GM12878 (cell line): ENCODE results near the gene ANKS1A. TPM values are rescaled to one million over a fixed set of nuclear protein-coding genes. Genes with fewer than 3 reads are reported as not detected.

Source experiments
- ATAC-seq: fragments of 200-7000 bp; cut with Tn5 transposase; 3 replicates; pipeline ENCODE4 v1.9.1; 2020; ENCODE audit warnings: mild to moderate bottlenecking, moderate library complexity
- BruUV-seq: library from RNA; stranded (reverse); fragments of 400-500 nt; replicated peaks from 2 replicates; lab custom pipeline; 2021; lab: Mats Ljungman, UMichigan
- CTCF ChIA-PET: fragments of 300-600 bp; sonication (Branson Sonifier 250); formaldehyde crosslinking; extraction: SDS; loops from one replicate; lab custom pipeline; 2021; ENCODE audit warnings: inconsistent platforms; lab: Yijun Ruan, JAX
- POLR2A ChIA-PET: fragments of 350-600 bp; formaldehyde crosslinking; extraction: SDS; loops from one replicate; lab custom pipeline; 2021; ENCODE audit warnings: inconsistent platforms; lab: Charles Lee
- RAD21 ChIA-PET: fragments of 300-600 bp; sonication (Branson Sonifier 250); formaldehyde crosslinking; loops from one replicate; lab custom pipeline; 2023; ENCODE audit warnings: antibody characterized with exemption; ENCODE audit not compliant: unreplicated experiment; lab: Charles Lee
- SMC1A ChIA-PET: fragments of 300-600 bp; sonication (Branson Sonifier 250); formaldehyde crosslinking; loops from one replicate; lab custom pipeline; 2023; ENCODE audit not compliant: unreplicated experiment, uncharacterized antibody; lab: Charles Lee
- DNase-seq: peaks from one replicate; pipeline ENCODE4 v3.0.0-alpha.2; 2011; ENCODE audit warnings: low read depth, low spot score
- FAIRE-seq: peaks from 3 replicates; lab custom pipeline; 2011; peaks lifted over from hg19 to GRCh38; lab: Jason Lieb, UNC
- H2AFZ ChIP-seq: 2 replicates; pipeline ENCODE4 v1.6.0; 2011; ENCODE audit warnings: low read depth, low read length, control low read depth; ENCODE audit not compliant: control insufficient read depth
- H3K27ac ChIP-seq: 2 replicates; pipeline ENCODE4 v1.5.1; 2011; ENCODE audit warnings: control low read depth; ENCODE audit not compliant: control insufficient read depth, insufficient read depth
- H3K27me3 ChIP-seq, 2 experiments: replicated peaks in 1 of 2; 2 replicates each; pipeline versions ENCODE4 v1.6.0 to v1.6.1; 2011; ENCODE audit warnings: low read length in 1 of 2; ENCODE audit not compliant: control insufficient read depth in 2 of 2, insufficient read depth in 2 of 2
- H3K36me3 ChIP-seq, 2 experiments: 2 replicates each; pipeline ENCODE4 v1.5.1; 2011; ENCODE audit warnings: low read length in 1 of 2; ENCODE audit not compliant: control insufficient read depth in 2 of 2, insufficient read depth in 2 of 2
- H3K4me1 ChIP-seq: 2 replicates; pipeline ENCODE4 v1.6.1; 2011; ENCODE audit warnings: mild to moderate bottlenecking, low read length, moderate library complexity, mixed read lengths; ENCODE audit not compliant: control insufficient read depth, insufficient read depth
- H3K4me2 ChIP-seq: 2 replicates; pipeline ENCODE4 v1.6.0; 2011; ENCODE audit warnings: control low read depth; ENCODE audit not compliant: control insufficient read depth, insufficient read depth
- H3K4me3 ChIP-seq: fragments of 200-600 bp; sonication (generic); 2 replicates; pipeline ENCODE4 v1.5.1; 2016
- H3K79me2 ChIP-seq: 2 replicates; pipeline ENCODE4 v1.6.0; 2011; ENCODE audit warnings: low read length; ENCODE audit not compliant: control insufficient read depth, insufficient read depth
- H3K9ac ChIP-seq: 2 replicates; pipeline ENCODE4 v1.8.0; 2011; ENCODE audit warnings: low read length, control low read depth, mixed read lengths; ENCODE audit not compliant: control insufficient read depth, insufficient read depth
- H3K9me3 ChIP-seq: replicated peaks from 3 replicates; pipeline ENCODE4 v1.5.1; 2011; ENCODE audit warnings: mild to moderate bottlenecking, low read length; ENCODE audit not compliant: control insufficient read depth, insufficient read depth
- H4K20me1 ChIP-seq: 2 replicates; pipeline ENCODE4 v1.6.0; 2011; ENCODE audit not compliant: control insufficient read depth, insufficient read depth
- BRCA1 ChIP-seq: IDR thresholded peaks from 2 replicates; pipeline ENCODE4 v1.6.1; 2011; ENCODE audit warnings: low read depth, low read length, improper control_type of control experiment
- CREB1 ChIP-seq: IDR thresholded peaks from 2 replicates; pipeline ENCODE4 v1.6.1; 2012; ENCODE audit warnings: low read depth, mild to moderate bottlenecking, inconsistent platforms
- E2F8 ChIP-seq: fragments of 450-650 bp; IDR thresholded peaks from 2 replicates; pipeline ENCODE4 v1.6.1; 2018; ENCODE audit warnings: mild to moderate bottlenecking, low read depth, moderate library complexity; ENCODE audit not compliant: partially characterized antibody
- JUNB ChIP-seq: IDR thresholded peaks from 2 replicates; pipeline ENCODE4 v1.6.1; 2016; ENCODE audit warnings: antibody characterized with exemption, mild to moderate bottlenecking
- JUND ChIP-seq: IDR thresholded peaks from 2 replicates; pipeline ENCODE4 v1.6.1; 2012; ENCODE audit warnings: low read depth, mild to moderate bottlenecking, low read length, improper control_type of control experiment, moderate library complexity
- MTA2 ChIP-seq: fragments of 450-650 bp; IDR thresholded peaks from 2 replicates; pipeline ENCODE4 v1.6.1; 2016; ENCODE audit warnings: low read depth, mild to moderate bottlenecking, moderate library complexity
- MYB ChIP-seq: fragments of 150-350 bp; IDR thresholded peaks from 2 replicates; pipeline ENCODE4 v1.6.1; 2014; ENCODE audit warnings: mild to moderate bottlenecking, low read depth, low read length, borderline replicate concordance
- NR2C2 ChIP-seq: IDR thresholded peaks from 2 replicates; pipeline ENCODE4 v1.6.1; 2011; ENCODE audit warnings: borderline replicate concordance, low read depth; ENCODE audit not compliant: control insufficient read depth, insufficient read length
- TARDBP ChIP-seq: IDR thresholded peaks from 2 replicates; pipeline ENCODE4 v1.6.1; 2016; ENCODE audit warnings: borderline replicate concordance
- ZBED1 ChIP-seq: IDR thresholded peaks from 2 replicates; pipeline ENCODE4 v1.6.1; 2016; ENCODE audit warnings: borderline replicate concordance
- ZNF217 ChIP-seq: fragments of 450-650 bp; IDR thresholded peaks from 2 replicates; pipeline ENCODE4 v1.6.1; 2017; ENCODE audit warnings: antibody characterized with exemption, mild to moderate bottlenecking
- WGBS: methylation state at CpG from one replicate; pipeline ENCODE4 v1.1.6; 2016; ENCODE audit warnings: low lambda C conversion rate; ENCODE audit not compliant: insufficient replicate concordance, insufficient coverage; ENCODE audit errors: missing lambda C conversion rate; 5-methylcytosine and 5-hydroxymethylcytosine counted together
- in situ Hi-C: fragments of 300-500 bp; cut with MboI; formaldehyde crosslinking; loops from 9 replicates; pipeline ENCODE4 v1.14.3; 2018; ENCODE audit warnings: mixed read lengths
- intact Hi-C: fragments of 100-400 bp; cut with micrococcal nuclease; formaldehyde crosslinking; loops from one replicate; pipeline ENCODE4 v1.14.2; 2022; ENCODE audit not compliant: unreplicated experiment
- polyA plus RNA-seq, 11 experiments: library from polyadenylated mRNA; depleted of rRNA in 4 of 11; unstranded in 6 of 11; stranded (reverse) in 5 of 11; fragments of >200 nt; fragmentation: Nextera tagmentation in 4 of 11; fragmentation: Illumina TruSeq in 1 of 11; extraction: Ambion mirVana in 4 of 11; extraction: Trizol in 1 of 11; gene quantifications; 1 replicate in 1 of 11; 2 replicates in 10 of 11; pipeline versions ENCODE4 v1.2.1 to v1.2.3, GENCODE V29; 2011 to 2016; ENCODE audit warnings: inconsistent platforms in 2 of 11, missing spikeins in 2 of 11, low read depth in 1 of 11
- total RNA-seq, 4 experiments: library from RNA; depleted of rRNA in 3 of 4; stranded (reverse); fragments of >200 nt in 3 of 4; fragmentation: Illumina TruSeq in 1 of 4; extraction: Trizol in 1 of 4; gene quantifications; 2 replicates each; pipeline versions ENCODE4 v1.2.1 to v1.2.3, GENCODE V29; 2013 to 2021

ANKS1A gene
- total and polyA plus RNA-seq, 10 of the 15 experiments (the other 5 are each of a cell fraction or from before 2014, with no cell fraction given): 0.60 to 7.0 (median 3.0) TPM

- CTCF ChIA-PET: interaction anchor here (0.6 kb wide), 1 partner anchor 18 kb away, joined by 4 read pairs; no protein-coding TSS in a partner anchor
- DNase-seq (no peak), FAIRE-seq (no peak), ATAC-seq (no peak)
- Histone ChIP-seq H3K9me3 (no peaks in the 10 kb centered on the region), H4K20me1 (no peaks in the 10 kb centered on the region), H2AFZ (no peak overlapping the region), H3K4me2 (no peak overlapping the region), H3K4me3 (no peak overlapping the region), H3K27me3 (no peaks in the 10 kb centered on the region), H3K36me3 (peaks cover 6 to 18% of the 10 kb centered on the region in 2 experiments), H3K27ac (no peak overlapping the region), H3K4me1 (no peaks in the 10 kb centered on the region), H3K79me2 (no peaks in the 10 kb centered on the region), H3K9ac (no peak overlapping the region)
- intact Hi-C loops (no loop called here), in situ Hi-C loops (no loop called here)
- BruUV-seq: no TSS peak
- POLR2A ChIA-PET: no interaction called here
- SMC1A ChIA-PET: no interaction called here
- TF ChIP-seq JUNB (no peak), E2F8 (no peak), ZNF217 (no peak), CREB1 (no peak), ZBED1 (no peak), MYB (no peak), BRCA1 (no peak), JUND (no peak), NR2C2 (no peak), TARDBP (no peak), MTA2 (no peak)
- RAD21 ChIA-PET: no interaction called here
- WGBS: 75% methylated on average over 3 of the region's 3 CpGs
Observed at GRCh38 chr6:34866509-34866908, 22.5 kb upstream of the ANKS1A start.
